Activated T-cell treated with anti-CD3 and anti-CD28 coated beads for 48 hours (primary cell): ENCODE measurements around the gene AP1M2.
"Not testable (repeated sequence)": the region's sequence is repeated elsewhere in the genome, so short reads cannot be mapped to it uniquely, and the experiment has no call there.

ENCODE experiments used
- DNase-seq: peaks from one replicate; pipeline ENCODE4 v3.0.0-alpha.2; 2020; ENCODE audit warnings: low read depth

The AP1M2 gene

GRCh38 chr19:10538204-10538983 lies 48.7 kb downstream of the AP1M2 start:
- DNase-seq: no peak

GRCh38 chr19:10537668-10538067 lies 49.4 kb downstream of the AP1M2 start:
- no peak for DNase-seq

- DNase-seq: no peak
Observed at GRCh38 chr19:10535613-10536012, 51.5 kb downstream of the AP1M2 start.

GRCh38 chr19:10533646-10534386 lies 53.3 kb downstream of the AP1M2 start:
- DNase-seq: no peak

- DNase-seq: no peak
Observed at GRCh38 chr19:10532457-10532856, 54.7 kb downstream of the AP1M2 start.

GRCh38 chr19:10526887-10527286 lies 60.2 kb downstream of the AP1M2 start:
- DNase-seq: not testable (repeated sequence)

GRCh38 chr19:10525636-10526035 lies 61.5 kb downstream of the AP1M2 start:
- no peak for DNase-seq

GRCh38 chr19:10523135-10523636 lies 63.9 kb downstream of the AP1M2 start:
- DNase-seq: no peak
